Sigmoid colon (tissue), 7 donors: Measurements from ENCODE around the gene FOXN3. TPM values are rescaled to one million over a fixed set of nuclear protein-coding genes. Genes with fewer than 3 reads are reported as not detected.

ENCODE experiments used
- DNase-seq: peaks from one replicate; pipeline ENCODE4 v3.0.0-alpha.2; 2019
- H3K27ac ChIP-seq, 4 donors: fragments of 200-600 bp; sonication (generic); one replicate each; pipeline ENCODE4 v1.5.1; 2016 to 2019; ENCODE audit warnings: mild to moderate bottlenecking in 1 of 4
- H3K27me3 ChIP-seq, 3 donors: fragments of 200-600 bp; sonication (generic); one replicate each; pipeline ENCODE4 v1.5.1; 2019; ENCODE audit warnings: mild to moderate bottlenecking in 1 of 3
- H3K36me3 ChIP-seq, 4 donors: fragments of 200-600 bp; sonication (generic); one replicate each; pipeline ENCODE4 v1.5.1; 2016 to 2019
- H3K4me1 ChIP-seq, 4 donors: fragments of 200-600 bp; sonication (generic); one replicate each; pipeline ENCODE4 v1.5.1; 2017 to 2019
- H3K4me3 ChIP-seq, 4 donors: fragments of 200-600 bp; sonication (generic); one replicate each; pipeline ENCODE4 v1.5.1; 2017 to 2019; ENCODE audit warnings: mild to moderate bottlenecking in 2 of 4, moderate library complexity in 1 of 4
- H3K9me3 ChIP-seq, 4 donors: fragments of 200-600 bp in 3 of 4; sonication (generic) in 3 of 4; one replicate each; pipeline versions ENCODE4 v1.5.1 to v1.6.1; 2013 to 2019
- EP300 ChIP-seq, 4 donors: sonication (generic); formaldehyde crosslinking; IDR thresholded peaks; one replicate each; pipeline ENCODE4 v1.6.1; 2017; ENCODE audit warnings: antibody characterized with exemption in 4 of 4
- POLR2A ChIP-seq, 2 donors: fragments of 450-650 bp; IDR thresholded peaks; one replicate each; pipeline ENCODE4 v1.6.1; 2016; ENCODE audit warnings: antibody characterized with exemption in 2 of 2, mild to moderate bottlenecking in 2 of 2, moderate library complexity in 2 of 2
- POLR2AphosphoS5 ChIP-seq, 4 donors: sonication (generic); formaldehyde crosslinking; IDR thresholded peaks; one replicate each; pipeline ENCODE4 v1.6.1; 2017; ENCODE audit warnings: antibody characterized with exemption in 4 of 4
- WGBS, 2 donors: extraction: QIAGEN DNeasy Blood & Tissue Kit; methylation state at CpG; one replicate each; pipeline ENCODE4 v1.1.7; 2013; 5-methylcytosine and 5-hydroxymethylcytosine counted together
- intact Hi-C: fragments of 100-400 bp; cut with DNase I; formaldehyde crosslinking; loops from one replicate; pipeline ENCODE4 v1.15.1; 2023
- polyA plus RNA-seq, 3 donors: library from polyadenylated mRNA; stranded (reverse); fragments of 200-250 nt; gene quantifications; one replicate each; pipeline ENCODE4 v1.2.3, GENCODE V29; 2013
- total RNA-seq, 4 donors: library from RNA; depleted of rRNA; stranded (reverse); fragments of >200 nt; gene quantifications; one replicate each; pipeline ENCODE4 v1.1.0, GENCODE V29; 2016
- TF ChIP-seq, protein P1 (sequence below), 4 experiments: fragments of 450-650 bp in 3 of 4; fragments of 200-600 bp in 1 of 4; IDR thresholded peaks; one replicate each; pipeline ENCODE4 v1.5.1; 2016 to 2019; ENCODE audit warnings: antibody characterized with exemption in 4 of 4, mild to moderate bottlenecking in 3 of 4, moderate library complexity in 2 of 4
- donor health status: healthy with polysubstance abuse.
- donor health status: Bipolar disorder and iron deficiency.
- donor health status: healthy.

The FOXN3 gene
- total and polyA plus RNA-seq, 7 donors, result 24.6 to 146 (median 104) TPM

DNA sequence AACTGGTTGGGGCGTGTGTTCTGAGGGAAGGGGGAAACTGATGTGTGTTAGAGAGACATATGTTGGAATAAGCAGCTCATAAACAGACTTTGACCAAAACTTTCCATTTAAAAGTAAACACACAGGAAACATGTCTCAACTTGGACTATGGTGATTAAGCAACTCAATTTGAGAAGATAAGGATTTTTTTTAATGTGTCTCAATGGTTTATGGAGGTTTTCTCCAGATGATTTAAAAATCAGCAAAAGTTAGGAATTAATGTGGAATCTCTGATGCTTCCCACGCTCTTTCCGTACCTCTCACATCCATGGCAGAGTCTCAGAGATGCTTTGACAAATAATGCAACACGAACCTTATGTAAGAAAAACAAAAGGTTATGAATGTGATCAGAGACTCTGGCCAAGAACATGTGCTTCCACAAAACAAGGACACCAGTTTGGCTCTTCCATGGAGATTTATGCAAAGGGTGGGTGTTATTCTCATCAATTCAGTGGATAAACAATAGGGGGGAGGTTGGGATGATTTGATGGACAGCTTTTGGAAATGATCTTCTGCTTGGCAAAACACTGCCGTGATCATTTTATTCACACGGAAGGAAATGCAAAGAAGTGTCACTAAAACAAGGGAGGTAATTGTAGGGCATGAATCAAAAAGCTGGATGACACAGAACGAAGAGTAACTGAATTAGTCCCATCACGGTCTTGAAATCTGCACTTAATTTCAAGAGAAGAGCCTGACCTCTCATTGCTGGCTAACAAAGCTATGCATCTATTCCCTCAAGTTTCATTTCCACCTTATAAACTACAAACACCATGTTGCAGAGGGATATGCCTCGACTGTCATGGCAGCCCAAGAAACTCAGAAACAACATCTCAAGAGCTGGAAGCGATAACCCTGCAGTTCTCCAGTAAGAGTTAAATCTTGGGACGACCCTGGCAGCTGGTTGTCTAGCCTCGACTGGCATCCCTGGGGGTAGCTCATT is 76.5 kb downstream of the FOXN3 start:
- intact Hi-C loops, result no loop called here
- H3K27ac ChIP-seq, result peak overlapping the region; percentile 45 to 60 (median 58)
- no peaks in the 10 kb centered on the region for H3K36me3 ChIP-seq
- peaks cover 0 to 43% (median 33%) of the 10 kb centered on the region in 4 donors for H3K4me1 ChIP-seq
- WGBS, 2 donors, result 76 to 81% methylated on average over 12 of the region's 12 CpGs
- H3K4me3 ChIP-seq, result no peak overlapping the region
- no peaks in the 10 kb centered on the region for H3K9me3 ChIP-seq
- H3K27me3 ChIP-seq, result no peaks in the 10 kb centered on the region
- no peak for DNase-seq
- TF ChIP-seq, protein P1, sequence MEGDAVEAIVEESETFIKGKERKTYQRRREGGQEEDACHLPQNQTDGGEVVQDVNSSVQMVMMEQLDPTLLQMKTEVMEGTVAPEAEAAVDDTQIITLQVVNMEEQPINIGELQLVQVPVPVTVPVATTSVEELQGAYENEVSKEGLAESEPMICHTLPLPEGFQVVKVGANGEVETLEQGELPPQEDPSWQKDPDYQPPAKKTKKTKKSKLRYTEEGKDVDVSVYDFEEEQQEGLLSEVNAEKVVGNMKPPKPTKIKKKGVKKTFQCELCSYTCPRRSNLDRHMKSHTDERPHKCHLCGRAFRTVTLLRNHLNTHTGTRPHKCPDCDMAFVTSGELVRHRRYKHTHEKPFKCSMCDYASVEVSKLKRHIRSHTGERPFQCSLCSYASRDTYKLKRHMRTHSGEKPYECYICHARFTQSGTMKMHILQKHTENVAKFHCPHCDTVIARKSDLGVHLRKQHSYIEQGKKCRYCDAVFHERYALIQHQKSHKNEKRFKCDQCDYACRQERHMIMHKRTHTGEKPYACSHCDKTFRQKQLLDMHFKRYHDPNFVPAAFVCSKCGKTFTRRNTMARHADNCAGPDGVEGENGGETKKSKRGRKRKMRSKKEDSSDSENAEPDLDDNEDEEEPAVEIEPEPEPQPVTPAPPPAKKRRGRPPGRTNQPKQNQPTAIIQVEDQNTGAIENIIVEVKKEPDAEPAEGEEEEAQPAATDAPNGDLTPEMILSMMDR (IDR thresholded peaks at IDR 0.05), result no peak
- TF ChIP-seq POLR2AphosphoS5 (IDR thresholded peaks at IDR 0.05), result peak; percentile 35 to 59 (median 46)
- TF ChIP-seq EP300 (IDR thresholded peaks at IDR 0.05), result peak in 1 of 4 donors; percentile 2
- TF ChIP-seq POLR2A (IDR thresholded peaks at IDR 0.05), result no peak

DNA sequence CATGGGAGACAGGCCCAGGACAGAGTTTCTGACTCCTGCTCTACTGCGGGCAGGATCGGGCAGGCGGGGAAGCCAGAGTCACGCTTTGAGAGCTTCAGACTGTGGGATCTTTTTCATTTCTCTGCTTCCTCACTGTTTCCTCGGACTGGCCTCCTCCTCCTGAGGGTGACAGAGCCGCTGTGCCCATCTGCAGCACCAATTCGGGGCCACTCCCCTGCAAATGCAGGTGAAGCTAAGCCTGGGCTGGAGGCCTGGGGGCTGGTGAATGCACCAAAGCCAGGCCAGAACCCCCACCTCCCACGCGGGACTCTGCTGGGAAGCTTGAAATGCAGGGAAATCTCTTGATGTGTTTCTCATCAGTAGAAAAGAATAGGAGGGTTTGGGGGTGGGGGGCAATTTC is 77.5 kb downstream of the FOXN3 start:
- intact Hi-C loops, result no loop called here
- 78 to 79% methylated on average over 9 of the region's 9 CpGs for WGBS, 2 donors
- Histone ChIP-seq H3K27me3 (no peaks in the 10 kb centered on the region), H3K4me3 (no peak overlapping the region), H3K9me3 (no peaks in the 10 kb centered on the region), H3K27ac (peak overlapping the region; percentile 45 to 60 (median 58)), H3K36me3 (no peaks in the 10 kb centered on the region), H3K4me1 (peaks cover 0 to 43% (median 33%) of the 10 kb centered on the region in 4 donors)
- no peak for DNase-seq
- TF ChIP-seq EP300 (IDR thresholded peaks at IDR 0.05) (no peak), POLR2AphosphoS5 (IDR thresholded peaks at IDR 0.05) (no peak), POLR2A (IDR thresholded peaks at IDR 0.05) (no peak)
- TF ChIP-seq, protein P1 (IDR thresholded peaks at IDR 0.05), result no peak

DNA sequence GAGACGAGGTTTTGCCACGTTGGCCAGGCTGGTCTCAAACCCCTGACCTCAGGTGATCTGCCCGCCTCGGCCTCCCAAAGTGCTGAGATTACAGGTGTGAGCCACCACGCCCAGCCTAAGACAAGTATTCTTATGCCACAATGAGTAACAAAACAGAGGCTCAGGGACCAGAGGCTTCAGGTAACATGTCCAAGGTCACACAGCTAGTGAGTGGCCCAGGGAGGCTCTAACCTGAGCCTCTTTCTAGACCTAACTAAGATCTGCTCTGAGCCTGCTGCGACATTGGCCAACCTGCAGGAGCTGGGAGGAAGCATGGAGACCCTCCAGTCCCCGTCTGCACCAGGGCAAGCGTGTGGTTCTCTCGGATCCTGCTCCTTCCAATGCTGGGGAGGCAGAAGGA is 77.9 kb downstream of the FOXN3 start:
- intact Hi-C loops, result no loop called here
- H3K27ac ChIP-seq, result peak overlapping the region; percentile 45 to 60 (median 58)
- no peak for DNase-seq
- H3K4me1 ChIP-seq, result peaks cover 0 to 43% (median 33%) of the 10 kb centered on the region in 4 donors
- WGBS, 2 donors, result 93 to 94% methylated on average over 9 of the region's 9 CpGs
- H3K9me3 ChIP-seq, result no peaks in the 10 kb centered on the region
- no peaks in the 10 kb centered on the region for H3K36me3 ChIP-seq
- no peak overlapping the region for H3K4me3 ChIP-seq
- TF ChIP-seq POLR2AphosphoS5 (IDR thresholded peaks at IDR 0.05), result no peak
- no peak for TF ChIP-seq POLR2A (IDR thresholded peaks at IDR 0.05)
- TF ChIP-seq, protein P1 (IDR thresholded peaks at IDR 0.05), result no peak
- no peak for TF ChIP-seq EP300 (IDR thresholded peaks at IDR 0.05)
- no peaks in the 10 kb centered on the region for H3K27me3 ChIP-seq

DNA sequence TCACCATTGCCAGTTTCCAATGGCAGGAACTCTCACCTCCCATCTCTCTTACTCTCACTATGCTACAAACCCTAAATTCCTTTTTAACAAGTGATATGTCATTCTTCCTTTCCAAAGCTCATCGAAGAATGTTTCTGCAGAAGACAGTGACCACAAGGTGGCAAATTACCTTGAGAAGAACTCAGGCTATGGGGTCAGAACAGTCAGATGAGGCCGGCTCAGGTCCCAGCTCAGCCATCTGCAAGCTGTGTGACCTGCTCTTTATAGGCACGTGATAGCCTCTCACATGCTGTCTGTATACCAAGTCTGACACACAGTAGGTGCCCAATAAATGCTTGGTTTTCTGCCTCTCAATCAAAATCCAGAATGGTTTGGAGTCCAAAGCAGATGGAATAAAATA is 80.7 kb downstream of the FOXN3 start:
- WGBS, 2 donors, result 77 to 93% methylated on average over 3 of the region's 3 CpGs
- Histone ChIP-seq H3K4me3 (no peak overlapping the region), H3K27ac (no peak overlapping the region), H3K4me1 (peaks cover 0 to 38% (median 33%) of the 10 kb centered on the region in 4 donors), H3K27me3 (no peaks in the 10 kb centered on the region), H3K36me3 (no peaks in the 10 kb centered on the region), H3K9me3 (no peaks in the 10 kb centered on the region)
- TF ChIP-seq, protein P1 (IDR thresholded peaks at IDR 0.05), result no peak
- TF ChIP-seq POLR2AphosphoS5 (IDR thresholded peaks at IDR 0.05) (no peak), POLR2A (IDR thresholded peaks at IDR 0.05) (no peak), EP300 (IDR thresholded peaks at IDR 0.05) (no peak)
- no peak for DNase-seq
- intact Hi-C loops, result no loop called here
